Sciatic nerve (tissue), 2 donors: ENCODE results near the gene NPFFR1. TPM values are rescaled to one million over a fixed set of nuclear protein-coding genes. Genes with fewer than 3 reads are reported as not detected.

ENCODE experiments used
- ATAC-seq: fragments of 200-7000 bp; cut with Tn5 transposase; one replicate; pipeline ENCODE4 v1.9.1; 2020; ENCODE audit warnings: mild to moderate bottlenecking, moderate library complexity
- DNase-seq: peaks from one replicate; pipeline ENCODE4 v3.0.0-alpha.2; 2020; ENCODE audit warnings: low spot score
- intact Hi-C: fragments of 100-400 bp; cut with DNase I; formaldehyde crosslinking; loops from one replicate; pipeline ENCODE4 v1.14.2; 2022
- total RNA-seq: library from RNA; stranded (reverse); fragmentation: NEBNext Ultra II Directional; extraction: Animal tissue kit (Norgen Biotek cat#: 25700); gene quantifications from one replicate; pipeline ENCODE4 v1.2.1, GENCODE V29; 2021
- donor health status: DM: no; HTN: no; CAD: no.
- donor health status: DM: no; HTN: no; CAD: no.

NPFFR1 gene
- total RNA-seq, 1 donor from 2014 or later = 4.8 TPM

- no peak for ATAC-seq
- no peak for DNase-seq
- intact Hi-C loops = no loop called here
Observed at GRCh38 chr10:70295321-70295720, 11.5 kb upstream of the NPFFR1 start.

- intact Hi-C loops = no loop called here
- DNase-seq (no peak), ATAC-seq (no peak)
Observed at GRCh38 chr10:70293169-70293843, 9.5 kb upstream of the NPFFR1 start.

- intact Hi-C loops = no loop called here
- ATAC-seq (no peak), DNase-seq (no peak)
Observed at GRCh38 chr10:70292004-70292403, 8.2 kb upstream of the NPFFR1 start.

GRCh38 chr10:70289739-70290138 is 5.9 kb upstream of the NPFFR1 start:
- ATAC-seq = no peak
- intact Hi-C loops = no loop called here
- no peak for DNase-seq

DNA sequence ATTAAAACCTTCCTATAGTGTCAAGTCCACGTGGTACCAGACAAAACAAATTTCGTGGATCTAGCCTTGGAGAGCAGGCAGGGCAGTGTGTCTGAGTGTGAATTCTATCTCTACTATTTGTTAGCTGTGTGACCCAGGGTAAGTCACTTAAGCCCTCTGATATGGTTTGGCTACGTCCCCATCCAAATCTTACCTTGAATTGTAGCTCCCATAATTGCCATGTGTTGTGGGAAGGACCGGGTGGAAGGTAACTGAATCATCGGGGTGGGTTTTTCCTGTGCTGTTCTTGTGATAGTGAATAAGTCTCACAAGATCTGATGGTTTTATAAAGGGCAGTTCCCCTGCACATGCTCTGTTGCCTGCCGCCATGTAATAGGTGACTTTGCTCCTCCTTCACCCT is 2.8 kb upstream of the NPFFR1 start:
- no peak for DNase-seq
- intact Hi-C loops = no loop called here
- no peak for ATAC-seq

GRCh38 chr10:70285476-70285831 is 1.6 kb upstream of the NPFFR1 start:
- intact Hi-C loops = no loop called here
- ATAC-seq = no peak
- DNase-seq = no peak

- intact Hi-C loops = no loop called here
- ATAC-seq (peak; percentile 9), DNase-seq (no peak)
Observed at GRCh38 chr10:70284542-70285475, 1.0 kb upstream of the NPFFR1 start.

DNA sequence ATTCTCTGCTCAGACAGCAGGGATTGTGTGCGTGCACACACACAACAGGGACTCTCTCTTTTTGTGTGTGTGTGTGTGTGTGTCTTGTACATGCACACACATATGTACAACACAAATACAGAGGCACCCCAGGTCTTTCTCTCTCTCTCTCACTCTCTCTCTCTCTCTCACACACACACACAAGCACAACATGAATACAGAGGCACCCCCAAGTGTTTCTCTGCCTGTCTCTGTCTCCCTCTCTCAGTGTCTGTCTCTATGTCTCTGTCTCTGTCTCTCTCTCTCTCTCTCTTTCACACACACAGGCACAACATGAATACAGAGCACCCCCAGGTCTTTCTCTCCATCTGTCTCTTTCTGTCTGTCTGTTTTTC is 746 bp downstream of the NPFFR1 start:
- intact Hi-C loops = no loop called here
- DNase-seq (no peak), ATAC-seq (no peak)

DNA sequence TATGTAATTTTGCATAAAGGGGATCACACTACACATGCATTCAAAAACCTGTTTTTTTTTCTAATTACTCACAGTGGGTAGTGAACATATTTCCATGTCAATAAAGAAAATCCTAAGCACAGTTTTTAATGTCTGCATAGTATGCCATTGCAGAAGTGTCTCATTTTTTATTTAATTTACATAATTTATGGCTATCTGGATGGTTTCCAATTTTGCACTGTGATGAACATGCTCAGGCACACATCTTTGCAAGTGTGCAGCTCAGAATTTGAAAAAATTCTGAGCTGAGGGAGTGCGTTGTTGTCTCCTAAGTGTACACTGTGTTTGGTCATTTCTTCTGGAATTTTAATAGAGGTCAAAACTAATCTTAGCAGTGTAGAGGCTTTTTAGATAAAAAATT is 2.2 kb downstream of the NPFFR1 start:
- DNase-seq (no peak), ATAC-seq (no peak)
- intact Hi-C loops = no loop called here

DNA sequence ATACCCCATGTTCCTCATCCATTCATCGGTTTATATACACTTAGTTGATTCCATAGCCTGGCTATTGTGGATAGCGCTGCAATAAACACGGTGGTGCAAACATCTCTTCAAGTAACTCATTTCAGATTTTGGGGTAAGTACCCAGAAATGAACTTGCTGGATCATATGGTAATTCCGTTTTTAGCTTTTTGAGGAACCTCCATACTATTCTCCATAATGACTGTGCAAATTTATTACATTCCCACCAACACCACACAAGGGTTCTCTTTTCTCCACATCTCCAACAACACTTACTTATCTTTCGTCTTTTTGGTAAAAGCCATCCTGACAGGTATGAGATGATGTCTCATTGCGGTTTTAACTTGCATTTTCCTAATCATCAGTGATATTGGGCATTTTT is 3.7 kb downstream of the NPFFR1 start:
- DNase-seq = no peak
- intact Hi-C loops = no loop called here
- no peak for ATAC-seq

DNA sequence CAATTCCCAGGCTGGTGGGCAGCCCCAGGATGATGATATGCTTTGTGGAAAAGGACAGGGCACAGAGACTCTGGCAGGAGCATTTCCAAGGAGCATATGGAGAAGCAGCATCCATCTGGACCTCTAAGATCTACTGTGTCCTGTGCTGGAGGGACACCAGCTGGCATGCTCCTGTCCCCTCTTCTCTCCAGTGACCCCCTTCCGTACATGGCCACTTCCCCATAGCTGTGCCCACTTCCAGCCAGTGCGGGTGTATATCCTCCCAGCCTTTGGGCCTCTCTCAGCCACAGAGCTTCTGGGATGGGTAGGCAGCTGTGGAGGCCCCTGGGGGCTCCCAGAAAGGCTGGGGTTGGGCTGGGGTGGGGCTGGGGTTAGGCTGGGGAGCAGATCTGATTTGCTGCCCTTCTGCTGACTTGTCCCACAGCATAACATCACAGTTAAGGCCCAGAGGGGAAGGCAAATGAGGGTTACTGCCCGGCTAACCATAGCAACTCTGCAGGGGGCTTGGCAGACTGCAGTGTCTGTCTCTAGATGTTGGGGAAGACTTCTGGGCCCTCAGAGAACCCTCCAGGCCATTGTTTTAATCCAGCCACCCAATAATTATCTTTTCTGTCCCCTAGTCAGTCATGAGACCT is 6.3 kb downstream of the NPFFR1 start:
- ATAC-seq (no peak), DNase-seq (no peak)
- intact Hi-C loops = no loop called here

- intact Hi-C loops = no loop called here
- DNase-seq (peak; percentile 67), ATAC-seq (peak; percentile 90)
Observed at GRCh38 chr10:70274643-70275042, 9.2 kb downstream of the NPFFR1 start.

DNA sequence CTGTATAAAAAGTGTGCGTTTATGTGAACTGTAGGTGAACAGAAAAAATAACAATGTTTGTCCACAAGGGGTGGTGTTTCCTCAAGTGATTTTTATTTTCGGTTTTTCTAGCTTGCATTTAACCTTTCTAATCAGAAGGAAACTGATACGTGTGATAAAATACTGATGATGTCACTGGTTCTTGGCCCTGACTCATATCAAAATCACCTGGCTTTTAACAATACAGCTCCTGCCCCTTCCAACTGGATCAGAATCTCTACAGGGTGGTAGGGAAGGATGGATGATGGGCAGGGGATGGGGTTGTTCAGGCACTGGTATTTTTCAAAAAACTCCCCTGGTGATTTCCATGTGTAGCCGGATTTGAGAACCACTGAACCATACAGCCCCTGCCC is 10.9 kb downstream of the NPFFR1 start:
- intact Hi-C loops = no loop called here
- DNase-seq (no peak), ATAC-seq (peak; percentile 12)

DNA sequence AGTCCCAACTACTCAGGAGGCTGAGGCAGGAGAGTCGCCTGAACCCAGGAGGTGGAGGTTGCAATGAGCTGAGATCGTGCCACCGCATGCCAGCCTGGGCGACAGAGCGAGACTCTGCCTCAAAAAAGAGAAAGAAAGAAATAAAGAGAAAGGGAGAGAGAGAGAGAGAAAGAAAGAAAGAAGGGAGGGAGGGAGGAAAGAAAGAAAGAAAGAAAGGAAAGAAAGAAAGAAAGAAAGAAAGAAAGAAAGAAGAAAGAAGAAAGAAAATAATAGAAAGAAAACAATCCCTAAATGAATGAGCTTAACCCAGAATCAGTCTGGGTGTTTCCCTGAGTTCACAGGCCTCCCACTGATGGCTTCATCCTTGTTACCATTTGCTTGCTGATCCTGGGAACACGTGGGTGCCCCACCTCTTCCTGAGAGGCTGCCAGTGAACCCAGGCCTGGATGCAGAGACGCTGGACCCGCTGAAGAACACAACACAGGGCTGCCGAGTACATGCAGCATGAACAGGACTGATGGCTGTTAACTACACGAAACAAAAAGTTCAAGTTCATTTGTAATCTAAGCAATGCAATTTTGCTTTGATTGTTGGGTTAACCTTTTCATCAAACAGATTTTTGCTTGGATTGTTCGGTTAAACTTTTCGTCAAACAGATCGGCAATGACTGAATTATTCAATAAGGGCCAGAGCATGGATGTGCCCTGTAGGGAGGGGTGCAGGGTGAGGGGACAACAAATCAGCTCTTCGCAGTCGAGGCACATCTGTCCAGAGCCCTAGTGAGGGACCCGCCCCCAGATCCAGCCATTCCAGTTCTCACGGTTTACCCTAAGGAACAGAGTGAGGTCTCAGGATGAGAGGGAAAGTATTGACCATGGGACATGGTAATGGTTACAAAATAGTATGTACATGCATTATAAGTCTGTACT is 11.5 kb downstream of the NPFFR1 start:
- intact Hi-C loops = no loop called here
- ATAC-seq (peak; percentile 86), DNase-seq (peak; percentile 67)

GRCh38 chr10:70270952-70271351 is 12.9 kb downstream of the NPFFR1 start:
- DNase-seq (no peak), ATAC-seq (no peak)
- intact Hi-C loops = no loop called here

DNA sequence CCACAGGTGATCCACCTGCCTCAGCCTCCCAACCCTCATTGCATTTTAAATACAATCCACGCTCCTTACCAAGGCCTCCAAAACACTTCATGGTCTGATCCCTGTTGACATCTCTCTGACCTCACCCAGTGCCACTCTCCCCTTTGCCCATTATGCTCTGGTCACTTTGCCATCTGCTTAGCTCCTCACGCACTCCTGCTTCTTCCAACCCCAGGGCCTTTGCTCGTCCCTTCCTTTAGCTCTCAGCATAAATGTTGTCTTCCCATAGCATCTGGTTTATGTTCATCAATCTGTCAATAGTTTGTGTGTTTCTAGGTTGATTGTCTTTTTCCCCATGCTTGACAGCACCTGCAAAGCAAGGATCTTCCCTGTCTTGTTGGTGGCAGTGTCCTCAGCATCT is 14.1 kb downstream of the NPFFR1 start:
- intact Hi-C loops = no loop called here
- no peak for ATAC-seq
- no peak for DNase-seq

DNA sequence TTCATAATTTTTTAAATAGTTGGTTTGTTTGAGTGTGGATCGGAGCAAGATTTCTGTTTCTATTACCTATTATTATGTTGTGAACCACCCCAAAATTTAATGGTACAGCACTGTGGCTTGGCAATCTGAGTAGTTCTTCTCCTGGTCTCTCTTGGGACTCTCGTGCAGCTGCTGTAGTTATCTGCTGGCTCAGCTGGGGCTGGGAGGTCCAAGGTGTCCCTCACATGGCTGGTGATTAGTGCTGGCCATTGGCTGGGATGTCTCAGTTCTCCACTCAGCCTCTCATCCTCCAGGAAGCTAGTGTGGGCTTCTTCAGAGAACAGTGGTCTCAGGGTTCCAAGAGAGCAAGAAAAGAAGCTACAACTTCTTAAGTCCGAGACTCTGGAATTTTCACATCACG is 15.4 kb downstream of the NPFFR1 start:
- no peak for DNase-seq
- intact Hi-C loops = no loop called here
- no peak for ATAC-seq

- intact Hi-C loops = no loop called here
- DNase-seq (no peak), ATAC-seq (peak; percentile 11)
Observed at GRCh38 chr10:70267161-70267933, 16.5 kb downstream of the NPFFR1 start.
